Measurements from ENCODE around the gene CBX8.

GRCh38 chr17:79833110-79833450 is 36.2 kb upstream of the CBX8 start:
- TF ChIP-seq CTCF (conservative IDR thresholded peaks at IDR 0.05; ENCODE audit: low read depth, low read length) (no peak), EZH2 (IDR thresholded peaks at IDR 0.05; ENCODE audit: low read length, unreplicated experiment) (no peak), EZH2phosphoT487 (IDR thresholded peaks at IDR 0.05; ENCODE audit: borderline replicate concordance, low read length) (no peak)
